Skin of body (tissue), 2 donors: ENCODE results near the gene TBCE. TPM values are rescaled to one million over a fixed set of nuclear protein-coding genes. Genes with fewer than 3 reads are reported as not detected.
A peak's percentile ranks its signal among the peaks of the same experiment; 100 is the strongest.

Experiments
- DNase-seq: peaks from one replicate; lab custom pipeline; 2025; lab: John Stamatoyannopoulos, UW
- total RNA-seq: library from RNA; depleted of rRNA; stranded (reverse); fragments of >200 nt; gene quantifications from one replicate; pipeline ENCODE4 v1.2.3, GENCODE V29; 2014

TBCE gene
- total RNA-seq, 1 donor from 2014 or later: 25.8 TPM

DNA sequence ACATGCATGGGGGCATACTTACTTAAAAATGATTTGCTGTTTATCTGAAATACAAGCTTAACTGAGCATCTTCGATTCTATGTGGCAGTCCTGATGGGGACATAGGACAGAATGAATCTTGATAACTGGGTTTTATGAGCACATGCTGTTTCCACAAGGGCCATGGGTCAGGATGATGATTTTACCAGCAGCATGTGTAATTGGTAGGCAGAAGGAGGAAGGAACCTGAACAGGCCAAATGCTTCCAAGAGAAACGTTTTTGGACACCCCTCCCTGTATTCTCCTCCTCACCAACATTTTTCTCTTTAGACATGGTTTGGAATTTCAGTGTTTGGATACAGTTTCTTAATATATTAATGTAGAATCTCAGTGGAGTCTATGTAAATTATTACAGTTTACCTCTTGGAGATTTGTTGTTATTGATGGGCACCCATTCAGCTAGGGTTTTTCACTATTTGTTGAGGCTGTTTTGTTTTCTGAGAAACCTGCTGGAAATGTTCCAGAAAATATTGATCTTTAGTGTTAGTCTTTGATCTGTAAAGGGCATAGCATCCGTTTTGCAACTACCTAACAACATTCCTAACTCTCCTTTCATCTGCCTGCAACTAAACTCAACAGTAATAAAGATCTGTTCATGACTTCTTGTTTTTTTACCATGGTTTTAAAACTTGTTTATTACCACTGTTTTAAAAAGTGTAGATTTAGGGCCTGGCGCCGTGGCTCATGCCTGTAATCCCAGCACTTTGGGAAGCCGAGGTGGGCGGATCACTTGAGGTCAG, 42.0 kb downstream of the TBCE start:
- no peak for DNase-seq

DNA sequence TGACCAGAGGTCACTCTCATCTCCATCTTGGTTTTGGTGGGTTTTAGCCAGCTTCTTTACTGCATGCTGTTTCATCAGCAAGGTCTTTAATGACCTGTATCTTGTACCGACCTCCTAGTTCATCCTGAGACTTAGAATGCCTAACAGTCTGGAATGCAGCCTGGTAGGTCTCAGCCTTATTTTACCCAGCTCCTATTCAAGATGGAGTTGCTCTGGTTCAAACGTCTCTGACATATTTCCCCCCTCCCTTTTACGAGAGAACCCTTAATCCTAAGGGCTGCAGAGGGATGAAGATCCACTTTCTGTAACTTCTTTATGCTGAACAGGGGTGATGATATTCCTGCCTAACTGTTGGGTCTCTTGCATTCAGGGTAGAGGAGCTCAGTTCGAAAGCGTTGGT, 43.2 kb downstream of the TBCE start:
- DNase-seq: no peak

DNA sequence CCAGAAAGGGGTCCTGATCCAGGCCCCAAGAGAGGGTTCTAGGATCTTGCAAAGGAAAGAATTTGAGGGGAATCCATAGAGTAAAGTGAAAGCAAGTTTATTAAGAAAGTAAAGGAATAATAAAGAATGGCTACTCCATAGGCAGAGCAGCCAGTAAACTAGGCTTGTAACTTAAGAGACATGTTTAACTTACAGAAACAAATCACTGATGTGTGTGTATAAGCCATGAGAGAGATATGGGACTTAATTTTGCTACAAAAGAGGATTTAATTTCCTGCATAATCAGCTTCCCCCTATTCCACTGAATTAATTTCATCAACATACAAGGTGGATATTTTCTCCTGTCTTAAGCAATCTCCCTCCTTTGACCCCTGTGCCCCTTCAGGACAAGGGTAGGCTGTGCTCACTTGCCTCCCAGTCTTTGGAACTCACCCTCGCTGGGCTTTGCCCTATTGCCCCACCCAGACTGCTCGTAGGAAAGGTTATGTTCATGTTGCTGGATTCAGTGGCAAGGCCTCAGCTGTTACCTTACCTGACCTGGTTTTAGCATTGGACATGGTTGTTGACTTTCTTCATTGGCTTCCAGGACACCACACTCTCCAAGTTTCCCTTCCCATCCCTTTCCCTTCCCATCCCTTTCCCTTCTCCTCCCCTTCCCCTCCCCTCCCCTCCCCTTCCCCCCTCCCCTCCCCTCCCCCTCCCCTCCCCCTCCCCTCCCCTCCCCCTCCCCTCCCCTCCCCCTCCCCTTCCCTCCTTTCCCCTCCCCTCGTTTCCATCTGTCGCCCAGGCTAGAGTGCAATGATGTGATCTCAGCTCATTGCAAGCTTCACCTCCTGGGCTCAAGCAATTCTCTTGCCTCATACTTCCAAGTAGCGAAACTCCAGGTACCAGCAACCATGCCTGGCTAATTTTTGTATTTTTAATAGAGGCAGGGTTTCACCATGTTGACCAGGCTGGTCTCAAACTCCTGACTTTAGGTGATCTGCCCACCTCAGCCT, 44.6 kb downstream of the TBCE start:
- no peak for DNase-seq

DNA sequence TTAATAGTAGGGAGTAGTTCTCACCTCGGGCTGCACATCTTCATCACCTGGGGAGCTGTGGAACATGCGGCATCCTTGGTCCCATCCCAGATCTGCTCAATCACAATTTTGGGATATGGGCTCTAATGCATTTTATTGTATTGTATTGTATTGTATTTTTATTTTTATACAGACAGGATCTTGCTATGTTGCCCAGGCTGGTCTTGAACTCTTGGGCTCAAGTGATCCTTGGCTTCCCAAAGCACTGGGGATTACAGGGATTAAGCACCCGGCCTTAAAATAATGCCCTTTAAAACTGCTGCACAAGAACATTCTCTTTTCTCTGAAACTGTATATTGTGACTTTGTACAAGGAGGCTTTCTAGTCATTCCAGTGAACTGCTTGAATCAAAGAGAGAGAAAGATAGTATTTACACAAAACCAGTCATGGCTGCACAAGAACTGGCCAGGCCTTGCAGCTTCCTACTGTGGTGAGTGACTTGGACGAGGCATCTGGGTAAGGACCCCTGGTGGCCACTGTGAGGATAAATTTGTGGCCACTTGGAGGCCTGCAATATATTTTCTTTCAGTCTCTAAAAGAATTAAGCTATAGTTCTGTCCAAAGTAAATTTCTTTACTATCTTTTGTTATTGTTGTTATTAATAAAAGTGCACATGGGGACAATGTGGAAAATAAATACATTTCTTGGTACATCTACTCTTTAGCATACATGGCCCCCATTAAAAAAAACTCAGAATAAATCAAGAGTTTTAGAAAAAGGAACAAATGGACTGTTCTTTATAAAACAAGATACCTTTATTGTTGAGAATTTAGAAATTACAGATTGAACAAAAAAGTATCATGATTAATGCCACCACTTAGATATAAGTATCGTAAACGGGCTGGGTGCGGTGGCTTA, 48.0 kb downstream of the TBCE start:
- peak; percentile 39 for DNase-seq

- no peak for DNase-seq
Measured at GRCh38 chr1:235416662-235417049, 49.4 kb downstream of the TBCE start.

GRCh38 chr1:235417086-235417697, 50.0 kb downstream of the TBCE start:
- DNase-seq: peak; percentile 48

GRCh38 chr1:235421751-235422150, 54.5 kb downstream of the TBCE start:
- DNase-seq: no peak

DNA sequence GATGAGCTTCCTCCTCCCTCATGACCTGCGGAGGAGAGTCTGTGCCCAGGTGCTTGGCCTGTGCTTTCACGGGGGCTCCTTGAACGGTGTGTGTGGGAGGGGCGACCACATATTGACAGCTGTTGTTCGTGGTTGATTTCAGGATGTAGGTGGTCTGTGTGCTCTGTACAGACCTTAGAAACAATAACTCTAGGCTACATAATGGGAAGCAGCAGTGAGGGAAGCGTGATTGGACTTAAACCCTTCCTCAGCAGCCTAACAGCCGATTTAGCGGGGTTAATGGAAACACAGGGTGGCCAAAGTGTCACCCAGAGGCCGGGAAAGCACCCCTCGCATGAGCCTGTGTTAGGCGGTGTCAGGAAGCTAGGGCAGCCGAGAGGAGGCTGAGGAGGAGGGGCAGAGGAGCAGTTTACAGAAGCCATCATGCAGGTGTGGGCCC, 56.0 kb downstream of the TBCE start:
- no peak for DNase-seq

- no peak for DNase-seq
Measured at GRCh38 chr1:235424092-235424491, 56.9 kb downstream of the TBCE start.

DNA sequence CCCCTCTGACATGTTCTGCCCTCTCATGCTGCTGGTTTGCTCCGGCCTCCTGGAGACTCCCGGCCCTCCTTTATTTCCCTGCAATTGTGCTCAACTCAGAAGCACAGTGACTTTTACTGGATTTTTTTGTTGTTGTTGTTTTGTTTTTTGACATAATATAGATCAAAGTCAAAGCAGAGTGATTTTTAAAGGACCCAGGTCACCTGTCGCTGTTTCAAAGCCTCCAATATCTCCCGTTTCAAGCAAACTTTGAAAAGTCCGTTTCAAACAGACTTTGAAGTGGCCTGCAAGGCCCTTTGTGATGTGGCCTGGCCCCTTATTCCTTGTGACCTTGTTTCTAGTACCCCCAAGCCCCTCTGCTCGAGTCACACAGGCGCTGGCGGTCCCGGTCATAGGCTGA, 58.1 kb downstream of the TBCE start:
- no peak for DNase-seq

- no peak for DNase-seq
Measured at GRCh38 chr1:235426143-235426542, 58.9 kb downstream of the TBCE start.

- no peak for DNase-seq
Measured at GRCh38 chr1:235426680-235427079, 59.5 kb downstream of the TBCE start.

DNA sequence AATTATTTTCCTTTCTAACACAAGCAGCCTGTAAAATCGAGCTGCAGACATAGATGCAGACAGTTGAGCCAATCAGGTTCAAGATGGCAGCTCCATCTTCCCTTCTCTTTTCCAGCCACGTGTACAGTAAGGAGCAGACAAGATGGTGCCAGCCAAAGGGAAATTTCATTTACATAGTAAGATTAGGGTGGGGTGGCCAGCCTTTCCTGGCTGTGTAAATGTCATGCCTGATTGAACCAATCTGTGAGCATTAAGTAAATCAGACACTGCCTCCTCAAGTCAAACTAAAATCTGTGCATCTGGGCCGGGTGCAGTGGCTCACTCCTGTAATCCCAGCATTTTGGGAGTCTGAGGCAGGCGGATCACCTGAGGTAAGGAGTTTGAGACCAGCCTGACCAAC, 60.2 kb downstream of the TBCE start:
- no peak for DNase-seq

GRCh38 chr1:235429143-235429542, 61.9 kb downstream of the TBCE start:
- DNase-seq: no peak

DNA sequence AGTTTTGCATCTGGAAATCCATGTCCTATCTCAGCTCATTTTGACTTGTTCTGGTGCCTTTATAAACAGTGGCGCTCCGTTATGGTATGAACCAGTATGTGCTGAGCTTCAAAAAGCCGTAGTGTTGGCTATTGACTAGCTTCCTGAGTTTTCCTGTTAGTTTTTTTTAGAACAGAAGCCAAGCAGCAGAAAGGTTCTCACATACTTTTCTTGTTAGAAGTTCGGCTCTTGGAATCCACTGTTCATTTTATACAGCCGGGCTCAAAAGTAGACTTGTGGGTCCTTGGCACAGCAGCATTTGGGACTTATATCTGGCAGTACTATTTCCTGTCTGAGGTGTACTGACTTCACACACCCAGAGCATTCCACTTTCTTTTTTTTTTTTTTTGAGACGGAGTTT, 63.8 kb downstream of the TBCE start:
- DNase-seq: no peak

DNA sequence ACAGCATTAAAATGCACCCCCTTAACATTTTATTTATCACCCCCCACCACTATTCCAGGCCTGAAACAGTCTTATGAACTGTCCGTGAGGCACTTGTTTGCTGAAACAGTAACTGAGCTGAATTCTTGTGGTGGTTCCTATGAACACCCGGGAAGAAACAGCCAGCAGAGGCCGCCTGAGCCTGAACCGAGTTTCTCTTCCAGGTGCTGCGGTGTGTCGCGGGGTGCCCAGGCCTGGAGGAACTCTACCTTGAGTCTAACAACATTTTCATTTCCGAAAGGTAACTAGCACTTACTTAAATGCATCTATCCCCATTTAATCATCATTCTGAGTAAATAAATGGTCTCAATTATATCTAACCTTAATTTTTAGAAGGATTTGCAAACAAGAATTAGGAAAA, 66.8 kb downstream of the TBCE start:
- DNase-seq: no peak

DNA sequence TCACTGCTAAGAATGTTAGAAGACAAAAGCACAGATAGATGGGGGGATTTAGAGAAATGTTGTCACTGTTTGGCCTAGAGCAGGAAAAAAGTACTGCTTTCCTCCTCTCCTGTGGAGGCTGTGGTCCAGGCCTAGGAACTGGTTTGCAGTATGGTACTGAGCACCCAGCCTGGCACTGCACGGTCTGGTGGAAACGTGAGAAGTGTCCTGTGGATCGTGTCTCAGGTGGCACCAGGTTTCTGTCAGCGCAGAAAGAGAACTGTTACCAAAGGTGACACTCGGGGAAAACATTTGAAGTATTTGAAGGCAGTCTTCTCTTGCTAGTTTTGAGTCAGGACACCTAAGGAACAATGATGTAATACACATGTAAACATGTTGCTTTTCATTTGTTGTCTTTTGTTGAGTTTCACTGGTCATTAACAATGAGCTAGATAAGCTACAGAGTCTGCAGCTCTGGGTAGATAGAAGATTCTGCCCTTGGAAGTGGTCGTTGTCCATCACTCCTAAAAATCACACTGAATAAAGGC, 74.0 kb downstream of the TBCE start:
- DNase-seq: no peak

- DNase-seq: no peak
Measured at GRCh38 chr1:235442788-235443429, 75.7 kb downstream of the TBCE start.

DNA sequence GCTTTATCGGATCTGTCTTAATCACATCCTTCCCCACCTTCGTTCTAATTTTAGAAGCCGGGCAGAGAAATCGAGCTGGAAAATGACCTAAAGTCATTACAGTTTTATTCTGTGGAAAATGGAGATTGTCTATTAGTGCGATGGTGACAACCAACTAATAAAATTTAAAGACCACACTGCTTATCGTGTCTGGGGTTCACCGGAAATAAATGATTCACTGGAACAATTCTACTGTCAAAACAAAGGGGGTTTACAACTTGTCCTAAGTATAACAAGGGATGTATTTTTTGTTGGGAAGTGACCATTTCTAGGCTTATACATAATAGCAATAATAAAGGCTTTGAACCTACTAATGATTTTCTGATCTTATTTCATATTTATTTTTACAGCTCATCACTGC, 81.4 kb downstream of the TBCE start:
- no peak for DNase-seq

DNA sequence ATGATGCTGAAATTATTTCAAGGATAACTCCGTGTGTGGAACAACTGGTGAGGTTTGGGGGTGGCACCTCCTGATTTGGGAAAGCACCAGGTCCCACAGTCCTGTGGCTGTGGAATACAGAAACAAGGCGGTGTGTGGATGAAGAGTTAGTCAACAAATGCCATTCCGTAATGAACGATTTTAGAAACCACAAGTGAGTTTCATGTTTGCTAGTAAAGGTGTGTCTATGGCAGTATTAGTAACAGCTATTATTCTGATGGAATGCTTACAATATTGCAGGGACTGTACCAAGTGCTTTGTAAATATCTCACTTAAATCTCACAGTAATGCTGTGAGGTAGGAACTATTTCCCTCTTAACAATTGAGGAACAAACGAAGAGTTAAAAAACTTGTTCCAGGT, 83.2 kb downstream of the TBCE start:
- DNase-seq: no peak
